NCI-H446 treated with DMSO at 0.1 percent for 48 hours (cell line): ENCODE results near the gene FOLR3.
"Not testable (repeated sequence)": the region's sequence is repeated elsewhere in the genome, so short reads cannot be mapped to it uniquely, and the experiment has no call there.

Experiments
- DNase-seq: peaks from one replicate; lab custom pipeline; 2025; lab: John Stamatoyannopoulos, UW

The FOLR3 gene

GRCh38 chr11:72162891-72163492 is 27.5 kb downstream of the FOLR3 start:
- DNase-seq = no peak

- DNase-seq = not testable (repeated sequence)
These were observed 28.7 kb downstream of the FOLR3 start for GRCh38 chr11:72164187-72164586.

- DNase-seq = not testable (repeated sequence)
These were observed 33.6 kb downstream of the FOLR3 start for GRCh38 chr11:72169046-72169555.

- not testable (repeated sequence) for DNase-seq
These were observed 34.2 kb downstream of the FOLR3 start for GRCh38 chr11:72169754-72170153.

GRCh38 chr11:72172043-72172442 is 36.5 kb downstream of the FOLR3 start:
- DNase-seq = not testable (repeated sequence)

- DNase-seq = no peak
These were observed 37.8 kb downstream of the FOLR3 start for GRCh38 chr11:72173291-72173690.

- no peak for DNase-seq
These were observed 39.0 kb downstream of the FOLR3 start for GRCh38 chr11:72174302-72175070.

GRCh38 chr11:72177656-72178055 is 42.1 kb downstream of the FOLR3 start:
- no peak for DNase-seq

GRCh38 chr11:72179049-72179803 is 43.7 kb downstream of the FOLR3 start:
- DNase-seq = no peak

GRCh38 chr11:72179804-72180396 is 44.4 kb downstream of the FOLR3 start:
- no peak for DNase-seq

GRCh38 chr11:72180892-72181552 is 45.5 kb downstream of the FOLR3 start:
- not testable (repeated sequence) for DNase-seq

- DNase-seq = not testable (repeated sequence)
These were observed 46.0 kb downstream of the FOLR3 start for GRCh38 chr11:72181553-72181958.

GRCh38 chr11:72188267-72188666 is 52.7 kb downstream of the FOLR3 start:
- no peak for DNase-seq
